ENCODE results near the gene DDIAS.
"Not testable (repeated sequence)": the region's sequence is repeated elsewhere in the genome, so short reads cannot be mapped to it uniquely, and the experiment has no call there.

Gene DDIAS, protein sequence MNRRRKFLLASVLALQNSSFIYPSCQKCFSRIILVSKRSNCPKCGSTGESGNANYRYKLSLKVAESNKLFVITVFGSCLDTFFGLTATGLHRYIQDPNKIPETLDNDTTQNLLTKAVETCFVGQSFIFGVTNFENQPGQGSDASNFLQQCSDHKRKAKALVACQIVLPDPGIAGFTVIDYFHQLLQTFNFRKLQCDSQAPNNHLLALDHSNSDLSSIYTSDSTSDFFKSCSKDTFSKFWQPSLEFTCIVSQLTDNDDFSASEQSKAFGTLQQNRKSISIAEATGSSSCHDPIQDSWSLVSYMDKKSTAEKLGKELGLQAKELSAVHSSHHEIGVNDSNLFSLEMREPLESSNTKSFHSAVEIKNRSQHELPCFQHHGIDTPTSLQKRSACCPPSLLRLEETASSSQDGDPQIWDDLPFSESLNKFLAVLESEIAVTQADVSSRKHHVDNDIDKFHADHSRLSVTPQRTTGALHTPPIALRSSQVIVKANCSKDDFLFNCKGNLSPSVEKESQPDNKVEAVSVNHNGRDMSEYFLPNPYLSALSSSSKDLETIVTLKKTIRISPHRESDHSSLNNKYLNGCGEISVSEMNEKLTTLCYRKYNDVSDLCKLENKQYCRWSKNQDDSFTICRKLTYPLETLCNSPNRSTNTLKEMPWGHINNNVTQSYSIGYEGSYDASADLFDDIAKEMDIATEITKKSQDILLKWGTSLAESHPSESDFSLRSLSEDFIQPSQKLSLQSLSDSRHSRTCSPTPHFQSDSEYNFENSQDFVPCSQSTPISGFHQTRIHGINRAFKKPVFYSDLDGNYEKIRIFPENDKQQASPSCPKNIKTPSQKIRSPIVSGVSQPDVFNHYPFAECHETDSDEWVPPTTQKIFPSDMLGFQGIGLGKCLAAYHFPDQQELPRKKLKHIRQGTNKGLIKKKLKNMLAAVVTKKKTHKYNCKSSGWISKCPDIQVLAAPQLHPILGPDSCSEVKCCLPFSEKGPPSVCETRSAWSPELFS

DNA sequence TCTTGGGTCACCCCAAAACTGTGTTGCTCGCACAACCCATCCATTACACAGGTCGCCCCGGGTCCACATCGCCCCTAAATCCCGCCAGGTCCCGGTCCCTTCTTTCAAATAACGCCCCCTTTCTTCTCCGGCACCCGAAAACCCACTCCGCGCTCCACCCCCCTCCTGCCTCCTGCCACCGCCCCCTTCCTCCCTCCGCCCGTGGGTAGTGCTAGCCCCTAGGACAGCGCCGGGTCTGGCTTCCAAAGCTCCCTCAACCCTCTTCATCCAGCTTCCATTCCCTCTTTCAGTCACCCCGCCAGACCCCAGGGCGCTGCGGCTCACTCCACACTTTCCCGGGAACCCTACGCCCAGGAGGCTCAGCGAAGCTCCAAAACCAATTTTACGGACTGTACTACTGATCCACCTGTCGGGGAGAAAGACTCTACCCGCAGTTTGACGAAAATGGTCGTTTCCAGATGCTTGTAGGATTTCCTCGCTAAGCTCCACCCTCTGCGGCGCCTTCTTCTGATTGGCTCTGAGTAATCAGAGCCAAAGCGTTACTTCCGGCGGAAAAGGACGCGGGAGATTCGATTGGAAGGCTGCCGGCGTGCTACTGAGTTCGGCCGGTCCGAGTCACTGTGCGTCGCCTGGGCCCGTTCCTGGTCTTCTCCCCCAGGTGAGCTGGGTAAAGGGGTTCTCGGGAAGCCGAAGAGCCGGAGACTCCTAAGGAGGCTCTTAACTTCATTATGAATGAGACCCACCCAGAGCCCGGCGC is at the start of gene DDIAS:
TSS of gene DDIAS (plus strand) at position 572 of the 757 bp plus-strand sequence. CDS start 13,003 bp downstream, outside the sequence.
- peak; percentile 77 to 92 (median 87) for DNase-seq (ENCODE audit: low read depth in 4 of 4, low spot score in 1 of 4)

DNA sequence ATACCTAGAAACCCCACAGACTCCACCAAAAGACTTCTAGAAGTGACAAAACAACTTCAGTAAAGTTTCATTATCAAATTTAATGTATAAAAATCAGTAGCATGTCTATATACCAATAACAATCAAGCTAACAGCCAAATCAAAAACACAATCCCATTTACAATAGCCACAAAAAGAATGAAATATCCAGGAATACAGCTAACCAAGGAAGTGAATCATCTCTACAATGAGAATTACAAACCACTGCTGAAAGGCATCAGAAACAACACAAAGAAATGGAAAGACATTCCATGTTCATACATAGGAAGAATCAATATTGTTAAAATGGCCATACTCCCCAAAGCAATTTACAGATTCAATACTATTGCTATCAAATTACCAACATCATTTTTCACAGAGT is 47.3 kb upstream of the DDIAS start:
- no peak for DNase-seq (ENCODE audit: low read depth in 4 of 4, low spot score in 1 of 4)

DNA sequence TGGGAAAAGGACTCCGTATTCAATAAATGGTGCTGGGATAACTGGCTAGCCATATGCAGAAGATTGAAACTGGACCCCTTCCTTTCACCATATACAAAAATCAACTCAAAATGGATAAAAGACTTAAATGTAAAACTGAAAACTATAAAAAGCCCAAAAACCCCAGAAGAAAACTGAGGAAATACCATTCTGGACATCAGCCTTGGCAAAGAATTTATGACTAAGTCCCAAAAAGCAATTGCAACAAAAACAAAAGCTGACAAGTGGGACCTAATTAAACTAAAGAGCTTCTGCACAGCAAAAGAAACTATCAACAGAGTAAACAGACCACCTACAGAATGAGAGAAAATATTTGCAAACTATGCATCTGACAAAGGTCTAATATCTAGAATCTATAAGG is 46.6 kb upstream of the DDIAS start:
- DNase-seq (ENCODE audit: low read depth in 4 of 4, low spot score in 1 of 4) = not testable (repeated sequence)

DNA sequence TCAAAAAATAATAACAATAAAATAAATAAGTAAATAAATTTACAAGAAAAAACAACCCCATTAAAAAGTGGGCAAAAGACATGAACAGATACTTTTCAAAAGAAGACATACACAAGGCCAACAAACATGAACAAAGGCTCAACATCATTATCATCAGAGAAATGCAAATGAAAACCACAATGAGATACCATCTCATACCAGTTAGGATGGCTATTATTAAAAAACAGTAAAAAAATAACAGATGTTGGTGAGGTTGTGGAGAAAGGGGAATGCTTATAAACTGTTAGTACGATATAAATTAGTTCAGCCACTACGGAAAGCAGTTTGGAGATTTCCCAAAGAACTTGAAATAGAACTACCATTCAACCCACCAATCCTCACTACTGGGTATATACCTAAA is 45.9 kb upstream of the DDIAS start:
- no peak for DNase-seq (ENCODE audit: low read depth in 4 of 4, low spot score in 1 of 4)

DNA sequence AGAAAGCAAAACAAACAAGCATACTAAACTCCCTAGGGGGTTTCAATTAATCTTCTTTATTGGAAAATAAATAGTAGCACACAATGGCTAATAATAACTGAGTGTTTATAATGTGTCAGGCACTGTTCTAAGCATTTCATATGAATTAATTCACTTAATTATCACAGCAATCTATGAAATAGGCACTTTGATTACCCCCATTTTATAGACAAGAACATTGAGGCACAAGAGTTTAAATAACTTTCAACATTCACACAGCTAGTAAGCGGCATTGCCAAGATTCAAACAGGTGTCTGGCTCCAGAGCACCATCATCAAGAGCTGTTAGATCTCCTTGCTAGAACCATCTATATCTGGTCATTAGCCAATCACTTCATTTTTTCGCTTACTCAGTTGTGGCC is 44.4 kb upstream of the DDIAS start:
- DNase-seq (ENCODE audit: low read depth in 4 of 4, low spot score in 1 of 4) = no peak

DNA sequence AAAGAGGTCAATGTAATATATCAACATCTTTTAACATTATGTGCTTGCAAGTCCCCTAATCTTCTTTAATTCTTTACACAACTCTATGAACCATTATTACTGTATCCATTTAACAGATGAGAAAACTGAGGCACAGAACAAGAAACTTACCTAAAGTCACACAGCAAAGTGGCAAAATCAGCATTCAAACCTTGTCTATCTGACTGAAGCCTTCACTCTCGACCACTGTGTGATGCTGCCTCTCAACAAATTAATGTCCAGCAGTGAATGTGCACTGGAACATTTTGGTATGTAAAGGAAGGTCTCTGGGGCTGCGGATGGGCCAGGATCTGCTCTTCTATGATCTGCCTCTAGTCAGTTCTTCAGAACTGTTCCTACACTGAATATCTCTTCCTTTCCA is 43.4 kb upstream of the DDIAS start:
- DNase-seq (ENCODE audit: low read depth in 4 of 4, low spot score in 1 of 4) = no peak

DNA sequence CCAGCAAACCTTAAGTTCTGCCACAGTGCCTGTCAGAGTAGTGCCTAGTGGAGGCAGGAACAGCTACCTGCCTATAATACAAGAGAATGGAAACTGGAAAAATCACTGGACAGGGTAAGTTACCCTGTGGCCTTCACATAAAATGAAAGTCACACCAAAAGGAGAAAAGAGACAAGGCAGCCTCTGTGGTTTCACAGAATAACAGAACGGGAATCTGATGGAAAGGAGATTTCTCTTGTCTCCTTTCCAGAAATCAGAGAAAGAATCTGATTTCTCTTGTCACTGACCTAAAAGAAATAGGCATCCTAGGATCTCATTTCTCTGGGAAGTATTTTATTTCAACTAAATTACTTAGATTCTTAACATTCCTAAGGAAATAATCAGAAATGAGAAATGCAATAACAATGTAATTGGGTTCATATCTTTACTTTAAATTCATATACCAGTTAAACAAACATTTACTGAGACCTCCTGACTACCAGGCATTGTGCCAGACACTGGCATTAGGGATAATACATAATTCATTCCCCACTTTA is 42.9 kb upstream of the DDIAS start:
- no peak for DNase-seq (ENCODE audit: low read depth in 4 of 4, low spot score in 1 of 4)

DNA sequence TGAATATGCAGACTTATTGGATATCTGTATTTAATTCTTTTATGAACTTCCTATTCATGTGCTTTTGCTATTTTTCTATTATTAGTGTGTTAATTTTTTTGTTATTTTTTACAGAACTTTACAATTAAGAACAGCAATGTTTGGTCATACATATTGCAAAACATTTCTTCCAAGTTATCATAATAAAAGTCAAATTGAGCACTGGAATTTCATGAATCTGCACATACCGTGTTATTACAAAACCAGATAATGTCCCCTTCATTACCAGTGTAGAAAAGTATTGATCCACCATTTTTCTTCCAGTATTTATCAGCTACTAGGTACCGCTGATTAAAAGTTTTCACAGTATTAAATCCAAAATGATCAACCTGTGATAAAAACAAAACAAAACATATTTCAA is 41.8 kb upstream of the DDIAS start:
- DNase-seq (ENCODE audit: low read depth in 4 of 4, low spot score in 1 of 4) = no peak

DNA sequence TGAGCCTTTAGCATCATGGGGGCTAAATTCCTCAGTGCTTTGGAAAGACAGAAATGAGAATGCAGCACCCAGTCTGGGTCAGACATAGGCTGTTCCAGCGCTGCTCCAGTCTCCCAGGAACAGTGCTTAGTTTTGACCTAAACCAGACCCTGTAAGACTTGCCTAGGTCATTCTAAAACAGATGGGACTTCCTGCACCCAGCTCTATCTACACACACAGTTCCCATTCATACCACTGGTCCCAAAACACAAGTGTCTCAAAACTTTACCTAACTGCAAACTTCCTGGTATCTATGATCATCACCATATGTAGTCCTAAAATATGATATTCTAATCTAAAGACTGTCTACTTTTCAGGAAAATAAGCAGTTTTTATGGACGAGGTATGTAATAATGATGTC is 39.2 kb upstream of the DDIAS start:
- DNase-seq (ENCODE audit: low read depth in 4 of 4, low spot score in 1 of 4) = no peak

DNA sequence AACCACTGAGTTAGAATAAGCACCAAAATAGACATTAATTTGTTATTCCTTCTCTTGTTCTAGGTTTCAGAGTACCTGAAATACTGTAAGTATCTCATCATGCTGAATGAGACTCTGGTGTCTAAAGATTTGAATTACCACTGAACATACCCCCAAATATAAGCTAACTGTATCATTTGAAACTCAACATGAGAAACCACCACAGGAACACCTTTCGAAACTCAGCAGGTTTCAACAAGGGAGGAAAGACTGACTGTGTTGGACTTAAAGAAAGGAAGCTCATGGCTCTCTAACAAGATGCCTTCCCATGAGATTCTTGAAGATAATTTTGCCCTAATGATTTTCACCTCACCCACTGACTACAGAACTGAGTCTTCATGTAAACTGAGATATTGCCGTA is 38.3 kb upstream of the DDIAS start:
- no peak for DNase-seq (ENCODE audit: low read depth in 4 of 4, low spot score in 1 of 4)

DNA sequence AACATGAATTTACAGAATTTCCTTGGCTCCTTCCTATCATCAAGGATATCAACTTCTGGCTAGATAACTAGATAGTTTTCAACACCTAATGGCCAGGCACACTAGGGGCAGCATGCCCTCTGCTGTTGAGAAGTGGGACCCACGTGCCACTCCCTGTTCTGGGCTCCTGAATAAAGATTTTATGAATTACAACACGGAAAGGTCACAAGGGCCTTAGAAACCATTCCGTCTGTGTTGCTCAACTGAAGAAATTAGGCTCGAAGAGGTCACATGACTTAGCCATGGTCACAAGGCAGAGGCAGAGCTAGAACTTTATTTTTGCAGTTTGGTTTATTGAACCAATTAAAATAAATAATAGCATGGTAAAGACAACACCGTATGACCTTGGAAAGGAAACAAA is 37.3 kb upstream of the DDIAS start:
- no peak for DNase-seq (ENCODE audit: low read depth in 4 of 4, low spot score in 1 of 4)

DNA sequence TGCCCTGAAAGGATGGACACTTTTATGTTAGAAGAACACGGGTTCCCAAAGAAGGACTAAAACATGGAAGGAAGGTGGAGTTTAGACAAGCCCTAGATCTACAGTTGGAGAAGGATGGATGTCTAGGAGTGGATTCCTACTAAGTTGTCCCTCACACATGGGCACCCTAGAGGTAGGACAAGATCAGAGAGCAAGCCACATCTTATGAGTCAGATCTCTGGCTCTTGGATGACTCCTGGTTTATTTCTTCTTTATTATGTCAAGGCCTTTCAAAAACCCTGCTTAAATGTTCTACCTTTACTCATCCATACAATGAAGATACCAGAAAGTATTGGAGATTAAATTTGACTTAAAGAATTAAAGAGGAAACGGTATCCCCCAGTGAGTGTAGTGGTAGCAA is 35.7 kb upstream of the DDIAS start:
- DNase-seq (ENCODE audit: low read depth in 4 of 4, low spot score in 1 of 4) = no peak

DNA sequence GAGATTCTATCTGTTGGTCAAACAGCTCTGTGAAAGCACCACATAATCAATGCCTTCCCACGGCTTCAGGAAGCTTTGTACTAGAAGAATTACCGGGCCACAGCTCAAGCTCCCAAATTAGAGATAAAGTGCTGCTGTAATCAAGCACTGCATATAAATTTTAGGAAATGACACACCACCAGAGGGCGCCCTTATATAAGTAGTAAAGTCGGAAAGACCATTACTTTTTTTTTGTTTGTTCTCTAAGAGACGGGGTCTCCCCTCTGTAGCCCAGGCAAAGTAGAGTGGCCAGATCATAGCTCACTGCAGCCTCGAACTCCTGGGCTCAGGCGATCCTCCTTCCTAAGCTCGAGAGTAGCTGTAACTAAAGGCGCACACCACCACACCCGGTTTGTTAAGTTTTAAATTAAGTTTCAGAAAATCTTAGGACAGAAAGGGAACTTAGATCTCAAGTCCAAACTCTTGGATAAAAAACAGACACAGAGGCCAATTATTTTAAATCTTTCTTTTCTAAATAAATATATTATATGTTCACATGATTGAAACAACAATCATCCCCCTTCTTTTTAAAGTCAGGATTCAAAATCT is 33.9 kb upstream of the DDIAS start:
- peak; percentile 63 to 81 (median 66) for DNase-seq (ENCODE audit: low read depth in 4 of 4, low spot score in 1 of 4)

DNA sequence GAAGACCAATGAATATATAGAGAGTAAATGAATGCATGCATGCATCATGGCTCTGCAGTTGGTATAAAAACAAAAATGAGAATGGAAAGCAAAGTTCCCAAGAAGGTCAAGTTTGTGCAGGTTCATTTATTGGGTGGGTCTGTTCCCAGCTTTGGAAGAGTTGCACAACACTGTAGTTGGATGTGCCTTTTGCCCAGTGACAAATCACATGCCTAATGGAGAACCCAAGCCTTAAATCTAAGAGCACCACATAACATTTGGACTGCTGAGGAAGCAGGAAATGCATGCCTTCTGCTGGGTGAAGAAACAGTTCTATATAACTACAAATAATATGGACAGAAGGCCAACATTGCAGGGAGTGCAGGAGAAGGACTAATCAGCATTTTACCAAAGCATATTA is 31.9 kb upstream of the DDIAS start:
- DNase-seq (ENCODE audit: low read depth in 4 of 4, low spot score in 1 of 4) = no peak

DNA sequence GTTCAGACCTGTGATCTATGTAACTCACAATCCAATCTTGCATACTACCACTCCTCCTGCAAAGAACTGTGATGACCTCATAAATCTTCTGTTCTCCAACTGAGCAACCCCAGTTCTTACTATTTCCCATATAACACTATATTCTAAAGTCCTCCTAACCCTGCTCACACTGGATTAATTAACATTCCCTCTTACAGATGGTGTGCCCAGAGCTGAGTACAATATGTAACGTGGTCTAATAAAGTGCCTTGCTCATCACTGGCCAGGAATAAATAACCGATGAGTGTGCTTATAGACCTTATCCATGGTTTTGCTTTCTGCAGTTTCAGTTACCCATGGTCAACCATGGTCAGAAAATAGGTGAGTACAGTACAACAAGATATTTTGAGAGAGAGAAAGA is 29.9 kb upstream of the DDIAS start:
- DNase-seq (ENCODE audit: low read depth in 4 of 4, low spot score in 1 of 4) = no peak

DNA sequence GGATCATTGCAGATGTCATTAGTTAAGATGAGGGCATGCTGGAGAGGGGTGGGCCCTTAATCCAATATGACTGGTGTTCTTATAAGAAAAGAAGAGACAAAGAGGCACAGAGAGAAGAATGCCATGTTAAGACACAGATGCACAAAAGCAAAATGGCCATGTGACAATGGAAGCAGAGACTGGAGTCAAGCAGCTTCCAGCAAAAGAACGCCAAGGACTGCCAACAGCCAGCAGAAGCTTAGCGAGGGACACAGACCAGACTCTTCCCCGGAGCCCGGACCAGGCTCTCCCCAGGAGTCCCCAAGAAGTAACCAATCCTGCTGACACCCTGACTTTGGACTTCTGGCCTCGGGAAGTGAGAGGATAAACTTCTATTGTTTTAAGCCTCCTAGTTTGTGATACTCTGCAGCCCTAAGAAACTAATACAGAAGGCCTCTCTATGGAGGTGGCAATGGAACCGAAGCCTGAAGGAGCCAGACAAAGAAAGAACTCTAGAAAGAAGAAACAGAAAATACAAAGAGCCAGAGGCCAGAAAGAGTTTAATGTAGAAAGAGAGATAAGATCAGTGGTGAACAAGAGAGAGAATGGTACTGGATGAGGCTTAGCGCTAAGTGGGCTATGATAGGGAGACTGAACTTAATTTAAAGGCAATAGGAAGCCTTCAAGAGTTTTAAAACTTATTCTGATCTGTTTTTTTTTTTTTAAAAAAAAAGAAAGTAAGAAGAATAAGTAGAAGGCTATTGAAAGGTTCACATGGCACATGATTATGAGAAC is 29.0 kb upstream of the DDIAS start:
- DNase-seq (ENCODE audit: low read depth in 4 of 4, low spot score in 1 of 4) = no peak

DNA sequence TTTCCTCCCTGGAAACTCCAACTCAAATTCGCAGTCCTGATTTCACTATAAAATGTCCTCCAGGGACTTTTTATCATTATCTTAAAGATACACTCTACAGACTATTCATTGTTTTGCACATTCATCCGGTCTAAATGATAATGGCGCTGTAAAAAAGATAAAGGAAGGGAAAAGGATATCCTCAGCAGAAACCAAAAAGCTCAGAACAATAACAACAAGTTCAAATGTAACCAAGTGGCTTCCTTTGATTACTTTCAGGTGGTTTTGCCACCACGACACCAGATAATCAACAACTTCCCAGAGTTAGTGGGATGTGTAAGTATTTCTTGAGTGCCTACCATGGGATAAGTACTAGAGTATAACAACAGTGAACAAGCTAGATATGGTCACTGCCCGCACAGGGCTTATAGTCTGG is 27.6 kb upstream of the DDIAS start:
- no peak for DNase-seq (ENCODE audit: low read depth in 4 of 4, low spot score in 1 of 4)

DNA sequence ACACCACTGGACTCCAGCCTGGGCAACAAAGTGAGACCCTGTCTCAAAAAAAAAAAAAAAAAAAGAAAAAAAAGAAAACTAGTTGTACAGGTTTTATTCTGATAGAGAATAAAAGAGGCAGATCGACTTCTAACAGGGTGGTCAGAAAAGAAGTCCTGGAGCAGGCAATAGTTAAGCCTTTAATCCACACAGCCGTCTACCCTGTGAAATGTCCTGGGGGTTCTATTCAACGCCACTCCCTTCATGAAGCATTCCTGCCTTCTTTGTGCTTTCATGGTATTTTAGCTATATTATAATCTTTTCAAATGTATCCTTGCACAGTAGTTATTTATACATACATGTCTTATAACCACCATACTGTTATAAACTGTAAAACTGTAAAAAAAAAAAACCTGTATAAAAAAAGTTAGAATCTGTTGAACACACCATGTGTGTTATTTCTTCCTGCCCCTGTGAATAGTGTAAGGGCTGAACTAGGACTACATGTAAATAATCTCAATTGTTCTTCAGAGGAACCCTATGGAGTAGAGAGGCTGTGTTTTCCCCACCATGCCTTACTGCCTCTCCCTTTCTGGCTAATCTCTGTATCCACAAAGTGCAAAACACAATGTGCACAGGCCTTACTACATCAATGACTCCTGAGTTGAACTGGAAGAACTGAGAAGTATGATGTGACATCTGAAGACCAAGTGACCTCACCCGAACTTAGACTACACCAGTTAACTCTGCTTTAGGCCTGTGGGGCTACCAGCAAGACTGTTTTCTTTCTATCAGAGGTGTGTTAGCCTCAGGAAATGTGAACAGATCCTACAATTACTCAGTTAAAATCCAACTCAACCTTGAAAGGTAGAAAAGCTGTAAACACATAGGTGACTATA is 26.7 kb upstream of the DDIAS start:
- no peak for DNase-seq (ENCODE audit: low read depth in 4 of 4, low spot score in 1 of 4)

DNA sequence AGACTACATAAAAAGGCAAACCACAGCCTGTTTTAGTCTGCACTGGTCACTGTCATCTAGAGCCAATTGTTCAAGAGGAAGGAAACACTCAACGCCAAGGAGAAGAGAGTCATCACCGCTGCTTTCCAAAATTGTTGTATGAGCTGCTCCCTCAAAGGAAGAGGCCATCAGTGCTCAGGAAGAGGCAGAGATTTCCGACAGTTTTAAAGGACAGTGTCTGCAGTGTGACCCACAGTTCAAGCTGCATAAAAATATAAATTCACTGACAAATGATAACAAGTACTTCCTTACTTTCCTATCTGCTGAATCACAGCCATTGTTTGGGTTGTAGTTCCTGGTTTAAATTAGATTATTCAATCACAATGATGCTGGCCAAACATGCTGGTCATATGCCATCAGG is 17.7 kb upstream of the DDIAS start:
- no peak for DNase-seq (ENCODE audit: low read depth in 4 of 4, low spot score in 1 of 4)

All from stimulated activated CD4-positive, alpha-beta T cell treated with anti-CD3 and anti-CD28 coated beads, Interleukin-1b, Interleukin-23, amount 100 ng/mL, for 24 hours (primary cell).